Brain pericyte (primary cell): Measurements from ENCODE around the gene SNED1.

Experiments used
- DNase-seq: peaks from one replicate; pipeline ENCODE4 v3.0.0-alpha.2; 2012; ENCODE audit warnings: low read depth, low spot score

Gene SNED1

DNA sequence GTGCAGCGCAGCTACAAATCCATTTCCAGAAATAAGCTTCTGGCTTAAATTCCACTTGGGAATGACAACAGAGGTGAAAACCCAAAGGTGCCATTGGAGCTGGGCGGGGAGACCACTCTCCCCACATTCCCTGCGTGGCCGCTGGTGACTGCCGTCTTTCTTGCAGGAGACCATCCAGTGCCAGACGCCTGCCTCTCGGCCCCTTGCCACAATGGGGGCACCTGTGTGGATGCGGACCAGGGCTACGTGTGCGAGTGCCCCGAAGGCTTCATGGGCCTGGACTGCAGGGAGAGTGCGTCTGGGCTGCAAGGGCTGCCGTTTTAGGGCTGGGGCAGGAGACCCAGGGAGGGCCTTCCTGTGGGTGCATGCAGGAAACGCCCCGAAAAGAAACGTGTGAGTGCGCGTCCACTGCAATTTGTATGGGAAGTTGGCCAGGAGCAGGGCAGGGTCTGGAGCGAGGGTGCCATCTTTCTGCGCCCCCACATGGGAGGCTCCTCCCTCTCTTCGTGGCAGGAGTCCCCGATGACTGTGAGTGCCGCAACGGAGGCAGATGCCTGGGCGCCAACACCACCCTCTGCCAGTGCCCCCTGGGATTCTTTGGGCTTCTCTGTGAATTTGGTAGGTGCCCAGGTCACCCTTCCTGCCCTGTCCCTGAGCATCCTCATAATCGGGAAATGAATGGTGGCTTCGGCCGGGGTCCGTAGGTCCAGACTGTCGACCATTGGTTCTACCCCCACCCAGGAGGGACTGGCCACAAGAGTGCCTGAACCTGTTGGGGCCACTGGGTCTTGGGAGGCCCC lies 49.9 kb downstream of the SNED1 start:
- DNase-seq = no peak

DNA sequence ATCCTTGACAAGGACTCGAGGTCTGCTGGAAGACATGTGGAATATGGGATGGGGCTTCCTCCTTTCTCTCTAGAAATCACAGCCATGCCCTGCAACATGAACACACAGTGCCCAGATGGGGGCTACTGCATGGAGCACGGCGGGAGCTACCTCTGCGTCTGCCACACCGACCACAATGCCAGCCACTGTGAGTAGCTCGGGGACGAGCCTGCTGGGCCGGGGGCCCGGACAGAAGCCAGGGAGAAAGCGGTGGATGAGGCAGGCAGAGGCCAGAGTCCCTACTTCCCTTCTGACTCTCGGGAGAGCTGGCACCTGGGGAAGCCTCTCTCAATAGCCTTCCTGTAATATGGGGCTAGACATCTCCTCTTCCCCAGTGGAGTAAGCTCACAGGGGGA lies 50.5 kb downstream of the SNED1 start:
- DNase-seq = no peak

DNA sequence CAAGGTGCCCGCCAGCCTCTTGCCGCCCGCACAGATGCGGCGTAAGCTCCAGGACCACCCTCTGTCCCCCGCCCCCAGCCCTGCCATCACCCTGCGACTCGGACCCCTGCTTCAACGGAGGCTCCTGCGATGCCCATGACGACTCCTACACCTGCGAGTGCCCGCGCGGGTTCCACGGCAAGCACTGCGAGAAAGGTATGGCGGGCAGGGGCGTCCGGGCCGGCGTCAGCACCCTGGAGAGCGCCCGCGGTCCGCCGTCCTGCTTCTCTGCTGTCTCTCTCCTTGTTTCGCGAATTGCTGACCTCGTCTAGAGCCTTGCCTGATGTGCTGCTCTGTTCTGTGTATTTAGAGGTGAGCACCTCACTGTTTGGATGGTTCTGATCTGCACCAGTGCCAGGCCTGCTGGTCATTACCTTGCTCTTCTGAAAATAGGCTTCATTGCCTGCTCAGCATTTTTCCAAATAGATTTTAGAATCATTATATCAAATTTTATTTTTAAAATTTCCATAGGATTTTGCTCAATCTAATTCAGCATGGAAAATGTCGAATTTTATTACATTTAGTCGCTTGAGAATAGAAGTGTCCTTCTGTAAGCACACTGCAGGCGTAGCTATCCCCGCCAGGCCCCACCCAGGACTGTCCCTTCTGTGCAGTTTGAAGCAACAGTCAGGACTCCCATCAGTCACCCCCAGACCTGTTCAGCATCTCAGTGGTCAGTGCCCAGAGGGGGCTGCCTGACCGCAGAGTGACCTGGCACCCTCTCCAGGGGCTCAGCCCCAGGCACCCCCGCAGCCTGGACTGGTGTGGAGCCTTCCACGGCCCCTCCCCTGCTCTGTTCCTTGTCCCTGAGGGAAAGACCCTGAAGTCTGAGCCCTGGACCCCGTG lies 51.6 kb downstream of the SNED1 start:
- no peak for DNase-seq

DNA sequence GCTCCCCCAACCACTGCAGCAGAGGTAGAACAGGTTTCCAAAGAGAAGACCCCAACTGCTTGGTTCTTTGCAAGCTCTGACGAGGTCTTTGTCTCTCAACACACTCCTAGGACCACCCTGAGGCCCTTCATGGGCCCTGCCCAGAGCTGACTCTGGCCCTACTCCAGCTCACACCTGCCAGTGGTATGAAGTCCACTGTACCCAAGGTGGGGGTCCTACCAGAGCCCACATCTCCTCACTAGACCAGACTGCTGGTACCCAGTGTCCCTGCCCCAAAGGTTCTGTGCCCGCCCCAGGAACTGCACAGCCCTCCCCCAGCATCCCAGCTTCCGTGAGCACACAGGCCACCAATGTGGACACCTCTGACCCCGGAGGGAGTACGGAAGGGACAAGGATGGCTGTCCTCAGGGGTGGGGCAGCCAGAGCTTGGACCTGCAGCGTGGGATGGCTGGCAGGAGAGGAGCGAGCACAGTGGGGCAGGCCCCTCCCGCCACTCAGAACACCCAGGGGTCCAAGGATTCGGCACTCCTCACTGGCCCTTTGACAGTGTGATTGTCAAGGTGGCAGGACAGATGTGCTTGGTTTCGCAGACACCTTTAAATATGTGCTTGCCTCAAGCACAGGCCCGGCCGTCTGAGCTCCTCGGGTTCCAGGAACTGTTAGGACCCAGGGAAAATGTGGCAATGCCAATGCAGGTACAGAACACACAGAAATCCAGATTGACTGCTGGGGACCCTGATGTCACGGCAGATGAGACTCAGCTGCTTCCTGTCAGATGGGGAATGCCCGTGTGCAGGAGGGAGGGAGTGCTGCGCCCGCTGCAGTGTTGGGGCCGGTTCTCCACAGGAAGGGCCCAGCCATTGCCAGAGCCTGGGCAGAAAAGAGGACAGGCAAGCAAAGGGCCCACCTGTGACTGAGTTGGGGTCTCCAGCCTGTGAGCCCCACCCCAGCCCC lies 52.5 kb downstream of the SNED1 start:
- DNase-seq = no peak

DNA sequence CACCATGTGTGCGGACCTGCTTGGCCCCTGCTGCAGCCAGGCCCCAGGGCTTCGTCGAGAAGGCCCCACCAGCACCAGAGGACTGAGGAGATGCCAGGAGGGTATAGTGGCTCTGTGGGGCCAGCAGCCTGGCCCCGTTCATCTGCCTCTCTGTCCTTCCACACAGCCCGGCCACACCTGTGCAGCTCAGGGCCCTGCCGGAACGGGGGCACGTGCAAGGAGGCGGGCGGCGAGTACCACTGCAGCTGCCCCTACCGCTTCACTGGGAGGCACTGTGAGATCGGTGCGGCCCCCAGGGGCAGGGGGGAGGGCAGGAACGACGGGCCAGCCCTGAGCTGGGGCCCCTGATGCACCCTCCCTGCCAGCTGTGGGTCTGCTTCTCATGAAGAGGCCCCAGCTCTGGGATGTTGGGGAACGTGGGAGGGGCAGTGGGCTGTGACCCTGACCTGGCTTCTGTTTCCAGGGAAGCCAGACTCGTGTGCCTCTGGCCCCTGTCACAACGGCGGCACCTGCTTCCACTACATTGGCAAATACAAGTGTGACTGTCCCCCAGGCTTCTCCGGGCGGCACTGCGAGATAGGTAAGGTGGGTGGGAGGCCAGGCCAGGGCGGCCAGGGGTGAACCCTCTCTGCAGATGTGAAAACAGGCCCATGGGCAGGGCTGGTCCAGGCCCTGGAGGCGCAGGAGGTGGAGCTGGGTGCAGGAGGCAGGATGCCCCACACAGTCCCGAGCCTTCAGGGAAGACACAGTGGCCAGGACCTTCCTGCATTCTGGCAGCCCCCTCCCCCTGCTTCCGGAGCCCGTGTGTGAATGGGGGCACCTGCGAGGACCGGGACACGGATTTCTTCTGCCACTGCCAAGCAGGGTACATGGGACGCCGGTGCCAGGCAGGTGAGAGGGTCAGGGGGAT lies 53.4 kb downstream of the SNED1 start:
- DNase-seq = no peak

- DNase-seq = no peak
Observed at GRCh38 chr2:241052677-241053360, 54.4 kb downstream of the SNED1 start.

GRCh38 chr2:241053576-241054251 lies 55.3 kb downstream of the SNED1 start:
- no peak for DNase-seq

- no peak for DNase-seq
Observed at GRCh38 chr2:241061275-241061674, 62.9 kb downstream of the SNED1 start.

GRCh38 chr2:241062389-241063092 lies 64.1 kb downstream of the SNED1 start:
- DNase-seq = no peak

DNA sequence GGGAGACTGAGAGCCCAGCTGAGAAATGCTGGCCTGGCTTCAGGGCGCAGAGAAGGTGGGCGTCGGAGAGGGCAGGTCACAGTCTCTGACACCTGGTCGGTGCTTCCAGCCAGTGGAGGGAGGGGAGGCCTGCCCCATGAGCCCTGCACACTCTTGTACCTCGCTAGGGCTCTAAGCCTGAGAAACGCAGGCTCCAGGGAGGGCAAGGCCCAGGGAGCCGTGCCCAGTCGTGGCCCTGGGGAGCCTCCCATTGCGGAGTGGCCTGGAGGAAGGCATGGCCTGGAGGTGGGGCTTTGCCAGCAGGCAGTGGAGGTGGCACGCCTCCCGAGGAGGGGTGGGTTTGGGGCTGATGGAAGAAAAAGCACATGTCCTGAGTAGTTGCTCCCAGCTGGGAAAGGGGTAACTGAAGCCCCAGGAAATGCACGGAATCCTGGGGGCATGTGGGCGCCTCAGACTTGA lies 64.7 kb downstream of the SNED1 start:
- no peak for DNase-seq

DNA sequence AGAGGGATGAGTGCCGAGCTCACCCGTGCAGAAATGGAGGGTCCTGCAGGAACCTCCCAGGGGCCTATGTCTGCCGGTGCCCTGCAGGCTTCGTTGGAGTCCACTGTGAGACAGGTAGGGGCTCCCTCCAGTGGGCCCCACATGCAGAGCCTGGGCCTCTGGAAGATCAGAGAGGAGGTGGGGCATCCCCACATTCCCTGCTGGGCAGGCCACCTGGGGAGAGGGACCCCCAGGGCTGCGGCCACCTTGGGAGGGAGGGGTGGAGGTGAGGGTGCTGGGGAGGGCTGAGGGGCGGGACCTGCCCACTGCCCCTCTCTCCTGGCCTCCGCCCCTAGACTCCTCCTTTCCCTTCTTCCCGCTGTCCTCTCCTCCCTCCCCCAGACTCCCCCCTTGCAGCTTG lies 65.2 kb downstream of the SNED1 start:
- no peak for DNase-seq

DNA sequence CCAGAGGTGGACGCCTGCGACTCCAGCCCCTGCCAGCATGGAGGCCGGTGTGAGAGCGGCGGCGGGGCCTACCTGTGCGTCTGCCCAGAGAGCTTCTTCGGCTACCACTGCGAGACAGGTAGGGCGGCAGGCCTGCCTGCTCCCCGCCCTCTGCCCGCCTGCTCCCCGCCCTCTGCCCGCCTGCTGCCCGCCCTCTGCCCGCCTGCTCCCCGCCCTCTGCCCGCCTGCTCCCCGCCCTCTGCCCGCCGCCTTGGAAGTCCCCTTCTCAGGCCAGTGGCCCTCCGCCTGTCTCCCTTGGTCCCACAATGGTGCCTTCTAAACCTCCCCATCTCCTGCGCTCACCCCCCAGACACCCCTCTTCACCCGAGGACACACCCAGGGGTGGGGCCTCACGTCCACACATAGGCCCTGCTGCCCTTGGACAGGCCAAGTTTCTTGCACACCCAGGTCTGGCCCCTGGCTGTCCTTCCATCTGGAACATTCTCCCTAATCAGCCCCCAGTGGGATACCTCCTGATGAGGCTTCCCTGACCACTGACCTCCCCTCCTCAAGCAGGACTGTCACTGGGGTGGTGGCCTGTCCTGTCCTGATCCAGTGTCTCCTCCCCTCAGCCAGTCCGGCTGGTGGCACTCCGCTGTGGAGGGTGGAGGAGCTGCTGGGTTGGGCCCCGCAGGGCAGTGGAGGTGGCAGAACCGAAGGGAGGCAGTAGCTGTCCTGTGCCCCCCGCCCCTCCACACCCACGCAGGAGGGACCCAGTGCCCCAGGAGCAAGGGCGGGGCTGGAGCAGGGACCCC lies 65.8 kb downstream of the SNED1 start:
- no peak for DNase-seq

- DNase-seq = no peak
Observed at GRCh38 chr2:241064802-241065354, 66.5 kb downstream of the SNED1 start.

DNA sequence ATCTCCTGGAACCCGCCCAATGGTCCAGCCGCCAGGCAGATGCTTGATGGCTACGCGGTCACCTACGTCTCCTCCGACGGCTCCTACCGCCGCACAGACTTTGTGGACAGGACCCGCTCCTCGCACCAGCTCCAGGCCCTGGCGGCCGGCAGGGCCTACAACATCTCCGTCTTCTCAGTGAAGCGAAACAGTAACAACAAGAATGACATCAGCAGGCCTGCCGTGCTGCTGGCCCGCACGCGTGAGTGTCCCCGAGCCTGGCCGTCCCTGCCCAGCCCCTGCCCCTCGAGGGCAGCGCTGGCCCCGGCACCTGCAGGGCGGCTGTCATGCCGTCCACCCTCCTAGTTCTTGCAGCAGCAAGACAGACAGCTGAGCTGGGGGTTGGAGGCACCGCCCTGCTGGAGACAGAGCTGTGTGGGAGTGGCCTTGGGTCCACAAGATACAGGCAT lies 67.0 kb downstream of the SNED1 start:
- DNase-seq = no peak

GRCh38 chr2:241066171-241066892 lies 67.9 kb downstream of the SNED1 start:
- DNase-seq = no peak

- no peak for DNase-seq
Observed at GRCh38 chr2:241066893-241067341, 68.5 kb downstream of the SNED1 start.
